ENCODE results near the gene IRF9.

DNA sequence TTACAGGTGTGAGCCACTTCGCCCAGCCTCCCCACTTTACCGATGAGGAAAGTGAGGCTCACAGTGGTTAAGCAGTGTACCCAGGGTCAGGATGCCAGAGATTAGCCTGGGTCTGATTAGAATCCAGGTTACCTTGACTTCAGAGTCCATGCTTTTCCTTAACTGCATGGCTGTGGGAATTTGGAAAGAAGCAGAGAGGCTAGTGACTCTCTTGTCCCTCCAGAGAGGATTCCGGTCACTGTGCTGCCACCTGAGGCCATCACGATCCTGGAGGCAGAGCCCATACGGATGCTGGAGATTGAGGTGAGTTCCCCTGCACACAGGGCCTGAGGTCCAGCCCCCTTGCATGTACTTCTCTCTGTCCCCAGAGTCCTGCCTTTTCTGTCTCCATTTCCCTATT lies 15.5 kb downstream of the IRF9 start:
- no peak for TF ChIP-seq CTCF (IDR thresholded peaks at IDR 0.05)
- no peak for TF ChIP-seq POLR2A (IDR thresholded peaks at IDR 0.05)
- TF ChIP-seq POLR2AphosphoS5 (IDR thresholded peaks at IDR 0.05) = no peak

All from breast epithelium (tissue), 3 donors.